Left lung (tissue), 10 donors: Measurements from ENCODE around the gene TMEM139. TPM values are rescaled to one million over a fixed set of nuclear protein-coding genes. Genes with fewer than 3 reads are reported as not detected.
A peak's percentile ranks its signal among the peaks of the same experiment; 100 is the strongest.

Source experiments
- ATAC-seq: fragments of 200-7000 bp; cut with Tn5 transposase; one replicate; pipeline ENCODE4 v1.9.1; 2020; ENCODE audit warnings: moderate library complexity
- DNase-seq, 4 donors: peaks; one replicate each; pipeline ENCODE4 v3.0.0-alpha.2; 2013 to 2020
- H3K27ac ChIP-seq, 2 donors: fragments of 200-600 bp; sonication (generic) in 1 of 2; one replicate each; pipeline versions ENCODE4 v1.5.0 to v1.8.0; 2020 to 2021
- H3K27me3 ChIP-seq, 2 donors: fragments of 200-600 bp; sonication (generic) in 1 of 2; one replicate each; pipeline versions ENCODE4 v1.5.0 to v1.8.0; 2020 to 2021
- H3K36me3 ChIP-seq, 2 donors: fragments of 200-600 bp; sonication (generic) in 1 of 2; one replicate each; pipeline versions ENCODE4 v1.5.0 to v1.8.0; 2020 to 2021
- H3K4me1 ChIP-seq, 2 donors: fragments of 200-600 bp; one replicate each; pipeline ENCODE4 v1.8.0; 2021
- H3K4me3 ChIP-seq, 2 donors: fragments of 200-600 bp; sonication (generic) in 1 of 2; one replicate each; pipeline versions ENCODE4 v1.5.0 to v1.8.0; 2020 to 2021; ENCODE audit warnings: mild to moderate bottlenecking in 1 of 2
- H3K9me3 ChIP-seq, 2 donors: fragments of 200-600 bp; sonication (generic) in 1 of 2; one replicate each; pipeline versions ENCODE4 v1.5.0 to v1.8.0; 2020 to 2021
- CTCF ChIP-seq, 2 donors: fragments of 200-600 bp; sonication (generic) in 1 of 2; IDR thresholded peaks; one replicate each; pipeline versions ENCODE4 v1.5.0 to v1.8.0; 2021; ENCODE audit warnings: antibody characterized with exemption in 2 of 2
- intact Hi-C, 2 donors: fragments of 100-400 bp; cut with DNase I; formaldehyde crosslinking; loops; one replicate each; pipeline versions ENCODE4 v1.11.2 to v1.14.2; 2022
- polyA plus RNA-seq, 6 donors: library from polyadenylated mRNA; unstranded; fragments of 120-200 nt; gene quantifications; one replicate each; pipeline ENCODE4 v1.2.1, GENCODE V29; 2013; ENCODE audit not compliant: insufficient read length in 6 of 6
- total RNA-seq, 2 donors: library from RNA; stranded (reverse); fragmentation: NEBNext Ultra II Directional; extraction: Animal tissue kit (Norgen Biotek cat#: 25700); gene quantifications; one replicate each; pipeline ENCODE4 v1.2.1, GENCODE V29; 2021
- donor health status: DM: no; HTN: yes; CAD: no.
- donor health status: DM: no; HTN: no; CAD: no.

TMEM139 gene
- total and polyA plus RNA-seq, 8 donors: 3.0 to 48.1 (median 7.9) TPM

GRCh38 chr7:143304938-143305337, 20.2 kb downstream of the TMEM139 start:
- Histone ChIP-seq H3K27ac (no peak overlapping the region), H3K4me3 (no peak overlapping the region), H3K4me1 (peaks cover 0 to 28% of the 10 kb centered on the region in 2 donors), H3K27me3 (no peaks in the 10 kb centered on the region), H3K36me3 (peaks cover 0 to 93% of the 10 kb centered on the region in 2 donors), H3K9me3 (no peaks in the 10 kb centered on the region)
- no peak for DNase-seq
- no peak for ATAC-seq
- intact Hi-C loops: loop anchor here in 1 of 2 donors (5.0 kb wide), 1 partner anchor 63 kb away; no protein-coding TSS in a partner anchor
- TF ChIP-seq CTCF (IDR thresholded peaks at IDR 0.05): no peak

- H3K36me3 ChIP-seq: peaks cover 0 to 88% of the 10 kb centered on the region in 2 donors
- ATAC-seq (peak; percentile 68), DNase-seq (peak in 3 of 4 donors; percentile 40 to 87 (median 56))
- no peaks in the 10 kb centered on the region for H3K9me3 ChIP-seq
- H3K27me3 ChIP-seq: no peaks in the 10 kb centered on the region
- H3K4me3 ChIP-seq: no peak overlapping the region
- intact Hi-C loops: no loop called here
- no peak overlapping the region for H3K27ac ChIP-seq
- peak; percentile 54 to 65 for TF ChIP-seq CTCF (IDR thresholded peaks at IDR 0.05)
- H3K4me1 ChIP-seq: peaks cover 0 to 22% of the 10 kb centered on the region in 2 donors
Measured at GRCh38 chr7:143305423-143306070, 20.8 kb downstream of the TMEM139 start.

DNA sequence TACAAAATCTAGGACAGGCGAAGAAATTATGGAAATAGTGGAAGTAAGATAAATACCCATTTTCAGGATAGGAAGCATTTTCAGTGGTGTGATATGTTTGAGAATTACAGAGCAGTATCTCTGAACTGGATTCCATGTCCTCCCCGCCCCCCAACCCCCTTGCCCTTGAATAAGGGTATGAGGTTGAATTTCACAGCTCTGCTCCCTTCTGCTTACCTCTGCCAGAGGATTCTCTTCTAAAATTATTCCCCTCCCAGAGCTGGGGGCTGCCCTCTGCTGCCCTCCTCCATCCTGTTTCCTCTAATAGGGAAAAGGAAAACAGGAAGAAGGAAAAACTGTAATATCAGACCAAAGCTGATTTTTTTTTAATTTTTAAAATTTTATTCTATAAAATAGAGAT, 23.9 kb downstream of the TMEM139 start:
- H3K36me3 ChIP-seq: peaks cover 0 to 59% of the 10 kb centered on the region in 2 donors
- no peak for TF ChIP-seq CTCF (IDR thresholded peaks at IDR 0.05)
- no peak overlapping the region for H3K27ac ChIP-seq
- DNase-seq (no peak), ATAC-seq (no peak)
- no peaks in the 10 kb centered on the region for H3K4me1 ChIP-seq
- no peak overlapping the region for H3K4me3 ChIP-seq
- H3K27me3 ChIP-seq: no peaks in the 10 kb centered on the region
- intact Hi-C loops: no loop called here
- no peaks in the 10 kb centered on the region for H3K9me3 ChIP-seq

GRCh38 chr7:143314127-143314526, 29.4 kb downstream of the TMEM139 start:
- no peak for DNase-seq
- intact Hi-C loops: no loop called here
- H3K27me3 ChIP-seq: no peaks in the 10 kb centered on the region
- H3K36me3 ChIP-seq: peaks cover 0 to 6% of the 10 kb centered on the region in 2 donors
- no peaks in the 10 kb centered on the region for H3K9me3 ChIP-seq
- H3K4me3 ChIP-seq: no peak overlapping the region
- TF ChIP-seq CTCF (IDR thresholded peaks at IDR 0.05): no peak
- no peak overlapping the region for H3K27ac ChIP-seq
- no peak for ATAC-seq
- peaks cover 0 to 8% of the 10 kb centered on the region in 2 donors for H3K4me1 ChIP-seq

GRCh38 chr7:143315776-143316175, 31.0 kb downstream of the TMEM139 start, which contains the start of gene CLCN1:
TSS of gene CLCN1 (plus strand) at chr7:143316111. CDS start at chr7:143316213, 102 bp downstream.
- Histone ChIP-seq H3K4me3 (no peak within 1 kb of the TSS), H3K27me3 (no peaks in the 10 kb centered on the region), H3K27ac (no peak within 1 kb of the TSS), H3K4me1 (peaks cover 0 to 8% of the 10 kb centered on the region in 2 donors), H3K9me3 (no peaks in the 10 kb centered on the region), H3K36me3 (no peaks in the 10 kb centered on the region)
- ATAC-seq: no peak
- no peak for DNase-seq
- TF ChIP-seq CTCF (IDR thresholded peaks at IDR 0.05): no peak
- intact Hi-C loops: no loop called here
